Liver (tissue), 9 donors: ENCODE data around the gene SUMF2. TPM values are rescaled to one million over a fixed set of nuclear protein-coding genes. Genes with fewer than 3 reads are reported as not detected.
"Not testable (repeated sequence)": the region's sequence is repeated elsewhere in the genome, so short reads cannot be mapped to it uniquely, and the experiment has no call there.

ENCODE experiments used
- DNase-seq: peaks from one replicate; pipeline ENCODE4 v3.0.0-alpha.2; 2017; ENCODE audit warnings: low spot score
- H3K27ac ChIP-seq, 2 donors: one replicate each; pipeline ENCODE4 v1.7.0; 2013; ENCODE audit warnings: inconsistent platforms in 2 of 2, low read length in 2 of 2, control low read depth in 1 of 2, low read depth in 1 of 2, mild to moderate bottlenecking in 1 of 2
- H3K27me3 ChIP-seq, 4 donors: one replicate each; pipeline versions ENCODE4 v1.6.1 to v1.7.0; 2013; ENCODE audit warnings: low read length in 3 of 4, inconsistent platforms in 1 of 4, mild to moderate bottlenecking in 1 of 4, moderate library complexity in 1 of 4; ENCODE audit not compliant: control insufficient read depth in 4 of 4, insufficient read depth in 4 of 4
- H3K36me3 ChIP-seq, 4 donors: one replicate each; pipeline versions ENCODE4 v1.6.1 to v1.7.0; 2013; ENCODE audit warnings: low read length in 3 of 4, mild to moderate bottlenecking in 3 of 4, low read depth in 1 of 4, moderate library complexity in 1 of 4; ENCODE audit not compliant: control insufficient read depth in 4 of 4, insufficient read depth in 3 of 4
- H3K4me1 ChIP-seq, 4 donors: one replicate each; pipeline versions ENCODE4 v1.6.1 to v1.7.0; 2013; ENCODE audit warnings: low read length in 3 of 4, mild to moderate bottlenecking in 3 of 4, moderate library complexity in 1 of 4; ENCODE audit not compliant: control insufficient read depth in 4 of 4, insufficient read depth in 4 of 4
- H3K4me3 ChIP-seq, 3 donors: one replicate each; pipeline versions ENCODE4 v1.6.1 to v1.7.0; 2013; ENCODE audit warnings: low read length in 3 of 3, control low read depth in 1 of 3, low read depth in 1 of 3, mild to moderate bottlenecking in 1 of 3
- H3K9ac ChIP-seq, 2 donors: one replicate each; pipeline ENCODE4 v1.7.0; 2013; ENCODE audit warnings: low read length in 2 of 2, mild to moderate bottlenecking in 2 of 2, moderate library complexity in 2 of 2, control low read depth in 1 of 2, low read depth in 1 of 2
- H3K9me3 ChIP-seq, 4 donors: one replicate each; pipeline versions ENCODE4 v1.6.1 to v1.7.0; 2013; ENCODE audit warnings: low read length in 3 of 4; ENCODE audit not compliant: control insufficient read depth in 4 of 4
- EGR1 ChIP-seq, 2 donors: IDR thresholded peaks; 2 replicates each; pipeline ENCODE4 v1.6.1; 2016 to 2018; ENCODE audit warnings: antibody characterized with exemption in 2 of 2, low read depth in 2 of 2
- FOXA1 ChIP-seq: IDR thresholded peaks from 2 replicates; pipeline ENCODE4 v1.6.1; 2016; ENCODE audit warnings: antibody characterized with exemption
- FOXA2 ChIP-seq: IDR thresholded peaks from 2 replicates; pipeline ENCODE4 v1.6.1; 2016; ENCODE audit warnings: antibody characterized with exemption
- GABPA ChIP-seq, 2 donors: IDR thresholded peaks in 1 of 2; conservative IDR thresholded peaks in 1 of 2; 2 replicates each; pipeline ENCODE4 v1.6.1; 2016; ENCODE audit warnings: antibody characterized with exemption in 2 of 2, mild to moderate bottlenecking in 1 of 2, moderate library complexity in 1 of 2
- HNF4G ChIP-seq: IDR thresholded peaks from 2 replicates; pipeline ENCODE4 v1.6.1; 2016; ENCODE audit warnings: antibody characterized with exemption
- JUND ChIP-seq, 2 donors: IDR thresholded peaks; 2 replicates each; pipeline ENCODE4 v1.6.1; 2016; ENCODE audit warnings: antibody characterized with exemption in 2 of 2
- NR2F2 ChIP-seq: IDR thresholded peaks from 2 replicates; pipeline ENCODE4 v1.6.1; 2016; ENCODE audit warnings: antibody characterized with exemption
- RAD21 ChIP-seq, 2 donors: IDR thresholded peaks; 2 replicates each; pipeline ENCODE4 v1.6.1; 2016; ENCODE audit warnings: antibody characterized with exemption in 2 of 2, mild to moderate bottlenecking in 2 of 2
- REST ChIP-seq: IDR thresholded peaks from 2 replicates; pipeline ENCODE4 v1.6.1; 2016; ENCODE audit warnings: antibody characterized with exemption, mild to moderate bottlenecking
- RXRA ChIP-seq, 2 donors: IDR thresholded peaks; 2 replicates each; pipeline ENCODE4 v1.6.1; 2017 to 2018; ENCODE audit warnings: antibody characterized with exemption in 2 of 2, mild to moderate bottlenecking in 1 of 2
- SP1 ChIP-seq: IDR thresholded peaks from 2 replicates; pipeline ENCODE4 v1.6.1; 2018; ENCODE audit warnings: antibody characterized with exemption, mild to moderate bottlenecking
- TAF1 ChIP-seq: conservative IDR thresholded peaks from 2 replicates; pipeline ENCODE4 v1.6.1; 2016; ENCODE audit warnings: antibody characterized with exemption, mild to moderate bottlenecking
- YY1 ChIP-seq: IDR thresholded peaks from 2 replicates; pipeline ENCODE4 v1.6.1; 2016; ENCODE audit warnings: antibody characterized with exemption, mild to moderate bottlenecking
- ZBTB33 ChIP-seq: IDR thresholded peaks from 2 replicates; pipeline ENCODE4 v1.6.1; 2016; ENCODE audit warnings: antibody characterized with exemption
- WGBS: extraction: QIAGEN DNeasy Blood & Tissue Kit; methylation state at CpG from one replicate; pipeline ENCODE4 v1.1.7; 2013; 5-methylcytosine and 5-hydroxymethylcytosine counted together
- polyA plus RNA-seq, 2 donors: library from polyadenylated mRNA; stranded (reverse) in 1 of 2; unstranded in 1 of 2; fragments of 200-250 nt in 1 of 2; fragments of >200 nt in 1 of 2; fragmentation: Nextera tagmentation in 1 of 2; extraction: Ambion mirVana in 1 of 2; gene quantifications; one replicate each; pipeline versions ENCODE4 v1.2.1 to v1.2.3, GENCODE V29; 2013 to 2015
- total RNA-seq, 2 donors: library from RNA; depleted of rRNA; stranded (reverse); fragments of >200 nt; gene quantifications; one replicate each; pipeline ENCODE4 v1.2.3, GENCODE V29; 2014
- donor health status: healthy.
- donor health status: healthy.
- donor health status: healthy.
- donor health status: healthy.
- donor health status: healthy.

Gene SUMF2
- total and polyA plus RNA-seq, 4 donors, result 67.1 to 104 (median 74.8) TPM

- no peaks in the 10 kb centered on the region for H3K9me3 ChIP-seq
- peaks cover 4 to 19% (median 8%) of the 10 kb centered on the region in 4 donors for H3K4me1 ChIP-seq
- 55% methylated on average over 5 of the region's 5 CpGs for WGBS
- peak; percentile 79 for TF ChIP-seq YY1
- TF ChIP-seq FOXA1, result no peak
- H3K36me3 ChIP-seq, result peaks cover 0 to 2% (median 0%) of the 10 kb centered on the region in 4 donors
- no peak overlapping the region for H3K9ac ChIP-seq
- H3K27me3 ChIP-seq, result no peaks in the 10 kb centered on the region
- peak overlapping the region; percentile 10 to 20 for H3K27ac ChIP-seq
- DNase-seq, result no peak
- H3K4me3 ChIP-seq, result no peak overlapping the region
These were observed 17.2 kb upstream of the SUMF2 start for GRCh38 chr7:56046721-56047445.

GRCh38 chr7:56047446-56048116 is 16.5 kb upstream of the SUMF2 start:
- H3K27ac ChIP-seq, result peak overlapping the region; percentile 10 to 12

GRCh38 chr7:56048245-56048644 is 15.8 kb upstream of the SUMF2 start:
- no peak for TF ChIP-seq RAD21 (IDR thresholded peaks at IDR 0.05)
- no peak for TF ChIP-seq TAF1
- no peak for TF ChIP-seq NR2F2
- TF ChIP-seq GABPA (IDR thresholded peaks at IDR 0.05 in 1 of 2, conservative IDR thresholded peaks at IDR 0.05 in 1 of 2), result no peak
- no peak for TF ChIP-seq REST
- no peak for TF ChIP-seq EGR1 (IDR thresholded peaks at IDR 0.05; ENCODE audit: low read depth in 2 of 2)
- no peak for TF ChIP-seq SP1
- TF ChIP-seq HNF4G, result no peak
- TF ChIP-seq JUND (IDR thresholded peaks at IDR 0.05), result no peak
- TF ChIP-seq RXRA (IDR thresholded peaks at IDR 0.05), result no peak
- TF ChIP-seq FOXA2, result no peak
- Histone ChIP-seq H3K36me3 (peaks cover 0 to 2% (median under 1%) of the 10 kb centered on the region in 4 donors), H3K9ac (no peak overlapping the region), H3K4me1 (peaks cover 9 to 23% (median 16%) of the 10 kb centered on the region in 4 donors), H3K27ac (no peak overlapping the region), H3K4me3 (no peak overlapping the region), H3K9me3 (no peaks in the 10 kb centered on the region), H3K27me3 (no peaks in the 10 kb centered on the region)
- WGBS, result 92% methylated on average over 1 of the region's 1 CpG
- DNase-seq, result no peak

More at GRCh38 chr7:56047446-56048116, 16.5 kb upstream of the SUMF2 start:
- H3K9me3 ChIP-seq, H3K27me3 ChIP-seq, DNase-seq, H3K9ac ChIP-seq, H3K4me3 ChIP-seq, H3K36me3 ChIP-seq: not testable (repeated sequence)
- 31% methylated on average over 11 of the region's 11 CpGs for WGBS
- peaks cover 4 to 23% (median 11%) of the 10 kb centered on the region in 4 donors for H3K4me1 ChIP-seq
- TF ChIP-seq RXRA (IDR thresholded peaks at IDR 0.05), result peak in 1 of 2 donors; percentile 32
- peak; percentile 22 for TF ChIP-seq ZBTB33
- peak; percentile 62 for TF ChIP-seq NR2F2
- TF ChIP-seq YY1, result peak; percentile 31
